ENCODE data around the gene ACAA2.

ACAA2 gene

DNA sequence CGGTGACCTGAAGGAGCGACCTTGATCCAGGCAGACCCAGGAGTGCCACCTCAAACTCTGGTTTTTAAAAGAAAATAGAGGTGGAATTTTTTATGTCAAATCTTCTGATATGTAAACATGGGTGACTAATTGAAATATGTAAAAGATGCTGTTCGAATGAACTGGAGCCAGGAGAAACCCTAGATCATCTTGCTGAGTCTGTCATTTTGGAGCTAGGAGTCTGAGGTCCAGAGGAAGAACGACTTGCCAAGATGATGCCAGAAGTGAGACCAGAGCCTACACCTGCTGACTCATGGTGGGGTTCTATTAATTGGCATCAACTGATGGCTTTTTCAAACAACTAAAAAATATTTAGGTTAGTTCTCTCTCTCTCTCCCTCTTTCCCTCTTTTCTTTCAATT lies 74.1 kb downstream of the ACAA2 start:
- Histone ChIP-seq H3K4me1 (ENCODE audit: control insufficient read depth, insufficient read depth, low read length, unreplicated experiment) (no peaks in the 10 kb centered on the region), H3K36me3 (ENCODE audit: insufficient read depth, low read length) (no peaks in the 10 kb centered on the region), H3K27ac (ENCODE audit: low read depth, low read length) (no peak overlapping the region), H3K79me2 (ENCODE audit: control insufficient read depth, insufficient read depth, low read length, unreplicated experiment) (no peaks in the 10 kb centered on the region), H2AFZ (ENCODE audit: low read length, unreplicated experiment) (no peak overlapping the region), H3K27me3 (ENCODE audit: insufficient read depth, low read length) (peaks cover 7% of the 10 kb centered on the region; the same call in 1 of the 2 replicates), H3K4me3 (ENCODE audit: low read depth, low read length) (no peak overlapping the region)

DNA sequence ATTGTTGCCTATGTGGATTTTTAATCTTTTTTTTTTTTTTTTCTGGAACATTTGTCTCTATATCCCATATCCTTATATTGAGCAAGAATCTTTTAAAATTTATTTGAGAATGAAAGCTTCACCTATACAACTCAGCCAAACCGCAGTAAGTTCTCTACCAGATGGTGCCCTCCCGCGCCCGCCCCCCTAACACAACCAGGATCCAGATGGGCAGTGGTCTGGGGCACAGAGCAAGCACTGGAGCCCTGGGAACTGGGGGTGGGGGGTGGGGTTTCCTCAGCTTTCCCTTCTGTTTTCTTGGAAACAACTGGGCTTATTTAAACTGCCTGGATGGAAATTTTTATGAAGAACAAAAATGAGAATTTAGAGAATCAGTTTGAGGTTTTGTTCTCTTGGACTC lies 74.6 kb downstream of the ACAA2 start:
- Histone ChIP-seq H3K36me3 (ENCODE audit: insufficient read depth, low read length) (no peaks in the 10 kb centered on the region), H3K27me3 (ENCODE audit: insufficient read depth, low read length) (peaks cover 7% of the 10 kb centered on the region), H2AFZ (ENCODE audit: low read length, unreplicated experiment) (no peak overlapping the region), H3K27ac (ENCODE audit: low read depth, low read length) (no peak overlapping the region), H3K79me2 (ENCODE audit: control insufficient read depth, insufficient read depth, low read length, unreplicated experiment) (no peaks in the 10 kb centered on the region), H3K4me1 (ENCODE audit: control insufficient read depth, insufficient read depth, low read length, unreplicated experiment) (no peaks in the 10 kb centered on the region), H3K4me3 (ENCODE audit: low read depth, low read length) (no peak overlapping the region)

DNA sequence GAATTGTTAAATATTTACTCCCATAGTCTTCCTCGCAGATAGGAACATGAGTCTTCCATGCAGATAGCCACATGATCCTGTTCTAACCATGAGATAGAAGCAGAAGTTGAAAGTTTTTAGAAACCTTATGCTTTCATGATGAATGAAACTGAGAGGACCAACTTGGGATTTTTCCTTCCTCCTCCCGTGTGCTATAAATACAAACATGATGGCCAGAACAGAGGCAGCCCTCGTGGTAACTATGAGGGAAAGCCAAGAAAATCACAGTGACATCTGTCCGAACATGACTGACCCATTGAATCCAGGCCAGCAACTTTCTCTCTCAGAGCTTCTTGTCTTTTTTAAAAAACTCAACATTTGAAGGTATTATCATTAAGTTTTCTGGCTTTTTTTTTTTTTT lies 78.5 kb downstream of the ACAA2 start:
- peaks cover 8% of the 10 kb centered on the region for H3K4me1 ChIP-seq (ENCODE audit: control insufficient read depth, insufficient read depth, low read length, unreplicated experiment)
- no peak overlapping the region for H3K27ac ChIP-seq (ENCODE audit: low read depth, low read length)
- H3K36me3 ChIP-seq (ENCODE audit: insufficient read depth, low read length) = no peaks in the 10 kb centered on the region
- no peaks in the 10 kb centered on the region for H3K79me2 ChIP-seq (ENCODE audit: control insufficient read depth, insufficient read depth, low read length, unreplicated experiment)
- no peak overlapping the region for H2AFZ ChIP-seq (ENCODE audit: low read length, unreplicated experiment)
- H3K4me3 ChIP-seq (ENCODE audit: low read depth, low read length) = no peak overlapping the region
- no peaks in the 10 kb centered on the region; the same call in 1 of the 2 replicates for H3K27me3 ChIP-seq (ENCODE audit: insufficient read depth, low read length)

DNA sequence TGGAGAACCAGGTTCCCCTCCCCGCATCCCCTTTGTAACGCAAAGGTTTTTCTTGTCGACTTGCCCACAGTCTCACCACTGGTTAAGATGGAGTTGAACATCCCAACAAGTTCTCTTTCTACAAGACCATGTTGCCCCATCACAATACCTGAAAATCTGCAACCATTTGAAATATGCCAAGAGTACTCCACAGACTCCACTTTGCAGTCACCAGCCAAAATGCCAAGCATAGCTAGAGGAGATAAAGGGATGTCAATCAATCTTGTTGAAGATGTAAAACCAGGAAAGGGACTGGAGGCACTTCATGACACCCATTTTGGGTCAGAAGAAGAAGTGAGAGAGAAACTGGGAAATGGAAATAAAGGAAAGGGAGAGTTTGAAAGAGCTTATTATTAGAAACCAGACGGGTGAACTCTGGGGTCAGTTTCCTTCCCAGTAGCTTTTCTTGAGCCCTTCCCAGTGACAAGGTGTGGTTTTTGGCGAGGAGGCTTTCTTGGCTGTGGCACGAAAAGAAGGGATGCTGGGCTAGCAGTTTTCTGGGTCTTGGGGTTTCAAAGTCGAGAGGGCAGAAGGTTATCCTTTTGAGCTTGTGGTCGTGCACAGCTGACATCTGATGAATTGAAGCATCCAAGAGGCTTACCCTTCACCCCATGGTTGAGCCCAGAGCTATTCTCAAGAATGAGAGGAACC lies 79.3 kb downstream of the ACAA2 start:
- no peaks in the 10 kb centered on the region; the same call in 1 of the 2 replicates for H3K27me3 ChIP-seq (ENCODE audit: insufficient read depth, low read length)
- H3K36me3 ChIP-seq (ENCODE audit: insufficient read depth, low read length) = no peaks in the 10 kb centered on the region
- no peak overlapping the region for H3K27ac ChIP-seq (ENCODE audit: low read depth, low read length)
- peaks cover 8% of the 10 kb centered on the region for H3K4me1 ChIP-seq (ENCODE audit: control insufficient read depth, insufficient read depth, low read length, unreplicated experiment)
- no peak overlapping the region for H2AFZ ChIP-seq (ENCODE audit: low read length, unreplicated experiment)
- no peak overlapping the region for H3K4me3 ChIP-seq (ENCODE audit: low read depth, low read length)
- H3K79me2 ChIP-seq (ENCODE audit: control insufficient read depth, insufficient read depth, low read length, unreplicated experiment) = no peaks in the 10 kb centered on the region

DNA sequence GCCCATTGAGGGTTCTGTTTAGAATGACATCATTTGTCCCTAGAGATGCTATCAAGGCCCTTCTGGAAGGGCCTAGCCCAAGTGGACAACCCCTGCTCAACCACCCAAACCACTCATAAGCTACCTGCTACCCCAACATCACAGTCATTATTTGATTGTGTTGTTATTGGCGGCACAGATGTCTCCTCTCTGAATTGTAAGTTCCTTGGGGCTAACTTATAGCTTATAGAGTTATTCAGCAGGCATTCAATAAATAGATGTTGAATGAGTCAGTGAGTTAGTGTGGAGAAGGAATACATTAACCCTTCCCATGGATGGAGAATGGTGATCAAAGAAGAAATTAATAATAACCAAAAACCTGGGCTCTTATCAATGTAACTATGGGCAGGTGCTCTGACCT lies 80.0 kb downstream of the ACAA2 start:
- no peak overlapping the region for H3K4me3 ChIP-seq (ENCODE audit: low read depth, low read length)
- H3K27ac ChIP-seq (ENCODE audit: low read depth, low read length) = no peak overlapping the region
- H3K79me2 ChIP-seq (ENCODE audit: control insufficient read depth, insufficient read depth, low read length, unreplicated experiment) = no peaks in the 10 kb centered on the region
- H3K27me3 ChIP-seq (ENCODE audit: insufficient read depth, low read length) = no peaks in the 10 kb centered on the region; the same call in 1 of the 2 replicates
- H3K36me3 ChIP-seq (ENCODE audit: insufficient read depth, low read length) = no peaks in the 10 kb centered on the region
- H2AFZ ChIP-seq (ENCODE audit: low read length, unreplicated experiment) = no peak overlapping the region
- peaks cover 8% of the 10 kb centered on the region for H3K4me1 ChIP-seq (ENCODE audit: control insufficient read depth, insufficient read depth, low read length, unreplicated experiment)

All from ACC112 (cell line).